BE2C (cell line): ENCODE measurements around the gene PCSK6.

ENCODE experiments used
- DNase-seq: peaks from one replicate; pipeline ENCODE4 v3.0.0-alpha.2; 2020
- H3K27me3 ChIP-seq: fragments of 250-450 bp; sonication (Bioruptor Pico); 2 replicates; pipeline ENCODE4 v1.5.1; 2020; ENCODE audit warnings: mild to moderate bottlenecking
- H3K36me3 ChIP-seq: fragments of 250-450 bp; sonication (Bioruptor Pico); 2 replicates; pipeline ENCODE4 v1.5.1; 2020; ENCODE audit warnings: mild to moderate bottlenecking
- H3K4me1 ChIP-seq: fragments of 250-450 bp; sonication (Bioruptor Pico); 2 replicates; pipeline ENCODE4 v1.5.1; 2020
- H3K4me3 ChIP-seq: 2 replicates; pipeline ENCODE4 v1.5.1; 2011; ENCODE audit warnings: low read depth, low read length
- H3K9me3 ChIP-seq: fragments of 250-450 bp; sonication (Bioruptor Pico); 2 replicates; pipeline ENCODE4 v1.5.1; 2020
- CTCF ChIP-seq: IDR thresholded peaks from 2 replicates; pipeline ENCODE4 v1.5.1; 2012; ENCODE audit warnings: mild to moderate bottlenecking, low read depth, low read length

Gene PCSK6

GRCh38 chr15:101429646-101430045 lies 59.9 kb downstream of the PCSK6 start:
- H3K4me3 ChIP-seq = no peak overlapping the region
- H3K4me1 ChIP-seq = no peaks in the 10 kb centered on the region; the same call in 1 of the 2 replicates
- H3K27me3 ChIP-seq = no peaks in the 10 kb centered on the region
- no peaks in the 10 kb centered on the region for H3K36me3 ChIP-seq
- no peaks in the 10 kb centered on the region for H3K9me3 ChIP-seq
- TF ChIP-seq CTCF = no peak
- DNase-seq = no peak

GRCh38 chr15:101429191-101429590 lies 60.3 kb downstream of the PCSK6 start:
- Histone ChIP-seq H3K4me3 (no peak overlapping the region), H3K27me3 (no peaks in the 10 kb centered on the region), H3K4me1 (no peaks in the 10 kb centered on the region; the same call in 1 of the 2 replicates), H3K36me3 (no peaks in the 10 kb centered on the region), H3K9me3 (no peaks in the 10 kb centered on the region)
- DNase-seq = no peak
- TF ChIP-seq CTCF = no peak

- no peaks in the 10 kb centered on the region for H3K36me3 ChIP-seq
- no peak for TF ChIP-seq CTCF
- no peaks in the 10 kb centered on the region for H3K27me3 ChIP-seq
Measured at GRCh38 chr15:101428758-101429157, 60.7 kb downstream of the PCSK6 start.

GRCh38 chr15:101427606-101428487 lies 61.7 kb downstream of the PCSK6 start:
- no peak for DNase-seq

More at GRCh38 chr15:101428758-101429157, 60.7 kb downstream of the PCSK6 start:
- Histone ChIP-seq H3K4me3 (no peak overlapping the region), H3K9me3 (no peaks in the 10 kb centered on the region), H3K4me1 (no peaks in the 10 kb centered on the region; the same call in 1 of the 2 replicates)
- no peak for DNase-seq

GRCh38 chr15:101426761-101427333 lies 62.7 kb downstream of the PCSK6 start:
- H3K9me3 ChIP-seq = no peaks in the 10 kb centered on the region
- TF ChIP-seq CTCF = no peak
- H3K4me1 ChIP-seq = no peaks in the 10 kb centered on the region; the same call in 1 of the 2 replicates
- no peak for DNase-seq
- no peak overlapping the region for H3K4me3 ChIP-seq
- no peaks in the 10 kb centered on the region for H3K36me3 ChIP-seq
- H3K27me3 ChIP-seq = no peaks in the 10 kb centered on the region

More at GRCh38 chr15:101427606-101428487, 61.7 kb downstream of the PCSK6 start:
- no peak for TF ChIP-seq CTCF
- no peaks in the 10 kb centered on the region for H3K9me3 ChIP-seq
- H3K4me1 ChIP-seq = no peaks in the 10 kb centered on the region; the same call in 1 of the 2 replicates
- no peaks in the 10 kb centered on the region for H3K27me3 ChIP-seq
- H3K4me3 ChIP-seq = no peak overlapping the region
- H3K36me3 ChIP-seq = no peaks in the 10 kb centered on the region
